ENCODE results near the gene PEX14. TPM values are rescaled to one million over a fixed set of nuclear protein-coding genes. Genes with fewer than 3 reads are reported as not detected.

PEX14 gene
- total RNA-seq, 2 donors from 2014 or later, result 19.5 to 29.3 TPM

DNA sequence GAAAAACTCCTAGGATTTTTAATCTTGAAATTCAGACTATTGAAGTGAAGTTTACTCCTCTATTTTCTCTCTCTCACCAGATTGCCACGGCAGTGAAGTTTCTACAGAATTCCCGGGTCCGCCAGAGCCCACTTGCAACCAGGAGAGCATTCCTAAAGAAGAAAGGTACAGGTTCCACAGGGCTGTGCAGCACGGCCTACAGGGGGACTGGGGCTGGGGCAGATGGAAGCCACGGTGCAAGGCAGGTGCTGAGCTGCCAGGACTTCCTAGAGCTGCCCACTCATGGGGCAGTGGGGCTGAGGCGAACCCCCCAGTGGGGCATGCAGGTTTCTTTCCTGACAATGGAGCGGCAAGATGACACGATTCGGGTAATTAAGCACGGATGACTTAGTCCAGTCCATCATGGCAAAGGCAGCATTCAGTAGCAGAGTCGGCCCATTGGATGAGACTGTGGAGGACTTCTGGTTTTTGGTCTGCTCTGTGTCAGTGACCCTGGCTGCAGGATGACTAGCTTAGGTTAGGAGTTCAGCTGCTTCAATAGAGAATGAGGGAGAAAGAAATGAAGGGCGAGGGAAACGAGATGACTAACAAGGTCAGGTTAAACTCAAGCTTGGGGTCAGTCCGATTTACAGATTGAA is 61.5 kb downstream of the PEX14 start:
- Histone ChIP-seq H3K4me1 (no peaks in the 10 kb centered on the region), H3K36me3 (peaks cover 4% of the 10 kb centered on the region), H3K27me3 (no peaks in the 10 kb centered on the region), H3K9ac (ENCODE audit: low read depth in 2 of 2, low read length in 2 of 2) (no peak overlapping the region), H3K27ac (no peak overlapping the region), H3K9me3 (no peaks in the 10 kb centered on the region), H3K4me3 (no peak overlapping the region)
- intact Hi-C loops (cut with DNase I), result no loop called here
- DNase-seq, result no peak
- TF ChIP-seq, protein P1, sequence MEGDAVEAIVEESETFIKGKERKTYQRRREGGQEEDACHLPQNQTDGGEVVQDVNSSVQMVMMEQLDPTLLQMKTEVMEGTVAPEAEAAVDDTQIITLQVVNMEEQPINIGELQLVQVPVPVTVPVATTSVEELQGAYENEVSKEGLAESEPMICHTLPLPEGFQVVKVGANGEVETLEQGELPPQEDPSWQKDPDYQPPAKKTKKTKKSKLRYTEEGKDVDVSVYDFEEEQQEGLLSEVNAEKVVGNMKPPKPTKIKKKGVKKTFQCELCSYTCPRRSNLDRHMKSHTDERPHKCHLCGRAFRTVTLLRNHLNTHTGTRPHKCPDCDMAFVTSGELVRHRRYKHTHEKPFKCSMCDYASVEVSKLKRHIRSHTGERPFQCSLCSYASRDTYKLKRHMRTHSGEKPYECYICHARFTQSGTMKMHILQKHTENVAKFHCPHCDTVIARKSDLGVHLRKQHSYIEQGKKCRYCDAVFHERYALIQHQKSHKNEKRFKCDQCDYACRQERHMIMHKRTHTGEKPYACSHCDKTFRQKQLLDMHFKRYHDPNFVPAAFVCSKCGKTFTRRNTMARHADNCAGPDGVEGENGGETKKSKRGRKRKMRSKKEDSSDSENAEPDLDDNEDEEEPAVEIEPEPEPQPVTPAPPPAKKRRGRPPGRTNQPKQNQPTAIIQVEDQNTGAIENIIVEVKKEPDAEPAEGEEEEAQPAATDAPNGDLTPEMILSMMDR (IDR thresholded peaks at IDR 0.05), result no peak

GRCh38 chr1:10537082-10537766 is 62.5 kb downstream of the PEX14 start:
- Histone ChIP-seq H3K4me1 (no peaks in the 10 kb centered on the region), H3K27me3 (no peaks in the 10 kb centered on the region), H3K4me3 (no peak overlapping the region), H3K27ac (no peak overlapping the region), H3K9ac (ENCODE audit: low read depth in 2 of 2, low read length in 2 of 2) (no peak overlapping the region), H3K36me3 (peaks cover 4% of the 10 kb centered on the region), H3K9me3 (no peaks in the 10 kb centered on the region)
- intact Hi-C loops (cut with DNase I), result no loop called here
- TF ChIP-seq, protein P1 (IDR thresholded peaks at IDR 0.05), result no peak
- no peak for DNase-seq

GRCh38 chr1:10538646-10539355 is 64.1 kb downstream of the PEX14 start:
- Histone ChIP-seq H3K4me1 (no peaks in the 10 kb centered on the region), H3K9ac (ENCODE audit: low read depth in 2 of 2, low read length in 2 of 2) (no peak overlapping the region), H3K27me3 (no peaks in the 10 kb centered on the region), H3K9me3 (no peaks in the 10 kb centered on the region), H3K27ac (no peak overlapping the region), H3K36me3 (peaks cover 4% of the 10 kb centered on the region), H3K4me3 (no peak overlapping the region)
- intact Hi-C loops (cut with DNase I), result no loop called here
- TF ChIP-seq, protein P1 (IDR thresholded peaks at IDR 0.05), result no peak
- no peak for DNase-seq

DNA sequence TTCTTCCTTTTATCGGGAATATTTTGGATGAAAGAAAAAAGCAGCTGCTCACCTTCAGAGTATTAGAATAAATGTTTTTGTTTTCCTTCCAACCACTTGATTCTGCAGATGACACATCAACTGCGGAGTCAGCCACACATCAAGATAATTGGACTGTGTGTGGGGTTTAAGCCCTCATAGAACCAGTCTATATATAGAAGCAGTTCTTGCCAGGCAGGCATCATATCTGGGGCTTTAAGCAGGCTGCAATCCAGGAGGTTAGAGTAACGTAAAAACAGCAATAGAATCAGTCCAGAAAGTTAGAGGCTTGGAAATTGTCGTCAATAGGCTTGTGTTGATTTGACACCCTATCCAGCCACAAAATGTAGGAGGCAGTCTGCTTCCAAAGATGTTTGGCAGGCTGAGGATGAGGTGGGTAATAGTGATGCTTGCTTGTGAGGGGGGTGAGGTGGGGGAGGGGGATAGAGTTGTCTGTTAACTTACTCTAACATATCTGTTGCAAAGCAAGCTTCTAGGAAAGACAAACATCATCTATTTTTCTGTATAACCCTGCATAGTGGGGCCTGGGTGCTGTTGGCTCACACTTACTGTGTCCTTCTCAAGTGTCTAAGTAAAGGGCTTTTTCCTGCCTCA is 64.8 kb downstream of the PEX14 start:
- no peaks in the 10 kb centered on the region for H3K4me1 ChIP-seq
- no peak overlapping the region for H3K4me3 ChIP-seq
- intact Hi-C loops (cut with DNase I), result no loop called here
- no peak for DNase-seq
- TF ChIP-seq, protein P1 (IDR thresholded peaks at IDR 0.05), result no peak
- peaks cover 4% of the 10 kb centered on the region for H3K36me3 ChIP-seq
- H3K27me3 ChIP-seq, result no peaks in the 10 kb centered on the region
- no peak overlapping the region for H3K27ac ChIP-seq
- H3K9me3 ChIP-seq, result no peaks in the 10 kb centered on the region
- H3K9ac ChIP-seq (ENCODE audit: low read depth in 2 of 2, low read length in 2 of 2), result no peak overlapping the region

- Histone ChIP-seq H3K4me1 (no peaks in the 10 kb centered on the region), H3K27me3 (no peaks in the 10 kb centered on the region), H3K4me3 (no peak overlapping the region), H3K9ac (ENCODE audit: low read depth in 2 of 2, low read length in 2 of 2) (no peak overlapping the region), H3K9me3 (no peaks in the 10 kb centered on the region), H3K27ac (no peak overlapping the region), H3K36me3 (peaks cover 4% of the 10 kb centered on the region)
- intact Hi-C loops (cut with DNase I), result no loop called here
- DNase-seq, result no peak
- TF ChIP-seq, protein P1 (IDR thresholded peaks at IDR 0.05), result no peak
Observed at GRCh38 chr1:10540277-10541005, 65.7 kb downstream of the PEX14 start.

Data from colonic mucosa (tissue), 4 donors.